GM12865 (cell line): ENCODE measurements around the gene CIDEA.

Experiments
- DNase-seq: peaks from one replicate; pipeline ENCODE4 v3.0.0; 2010; ENCODE audit warnings: low read depth
- H3K4me3 ChIP-seq: 2 replicates; pipeline ENCODE4 v1.5.1; 2011; ENCODE audit warnings: mild to moderate bottlenecking, low read depth, low read length, control low read depth
- TF ChIP-seq, protein P1 (sequence below): IDR thresholded peaks from 2 replicates; pipeline ENCODE4 v1.5.1; 2011; ENCODE audit warnings: low read length, control low read depth, low read depth, inconsistent platforms; ENCODE audit not compliant: insufficient read depth; ENCODE audit errors: missing control alignments

The CIDEA gene

DNA sequence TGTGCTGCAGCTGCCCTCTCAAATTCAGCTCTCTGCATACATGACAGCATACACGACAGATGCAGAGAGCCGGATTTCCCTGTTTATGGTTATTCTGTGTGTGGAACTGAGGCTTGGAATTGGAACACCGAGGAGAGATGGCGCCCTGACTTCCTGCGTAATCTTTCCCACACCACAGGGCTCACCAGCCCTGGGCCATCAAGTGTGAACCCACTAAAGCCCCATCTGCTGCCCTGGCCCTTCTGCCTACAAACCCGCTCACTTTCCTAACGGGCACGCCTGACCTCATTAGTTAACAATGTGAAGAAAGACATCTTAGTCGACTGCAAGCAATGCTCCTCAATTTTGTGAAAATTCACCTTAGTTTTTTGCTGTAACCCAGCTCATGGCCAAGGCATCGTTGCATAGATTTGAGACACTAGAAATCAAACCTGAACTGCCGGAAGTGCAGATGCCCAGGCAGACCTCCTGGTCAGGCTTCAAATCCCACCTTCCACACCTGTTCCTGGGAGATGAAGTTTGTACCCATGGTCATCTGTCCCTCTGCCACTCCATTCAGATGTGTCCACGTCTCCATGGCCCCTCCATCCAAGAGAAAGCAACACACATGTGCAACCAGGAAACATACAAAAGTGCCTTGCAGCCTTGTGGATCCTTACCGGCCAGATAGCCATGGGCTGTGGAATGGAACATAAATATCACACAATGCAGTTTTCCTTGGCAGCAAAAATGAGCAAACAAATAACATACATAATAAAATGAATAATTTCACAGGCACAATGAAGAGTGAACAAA, 5.0 kb upstream of the CIDEA start:
- DNase-seq, result no peak
- TF ChIP-seq, protein P1, sequence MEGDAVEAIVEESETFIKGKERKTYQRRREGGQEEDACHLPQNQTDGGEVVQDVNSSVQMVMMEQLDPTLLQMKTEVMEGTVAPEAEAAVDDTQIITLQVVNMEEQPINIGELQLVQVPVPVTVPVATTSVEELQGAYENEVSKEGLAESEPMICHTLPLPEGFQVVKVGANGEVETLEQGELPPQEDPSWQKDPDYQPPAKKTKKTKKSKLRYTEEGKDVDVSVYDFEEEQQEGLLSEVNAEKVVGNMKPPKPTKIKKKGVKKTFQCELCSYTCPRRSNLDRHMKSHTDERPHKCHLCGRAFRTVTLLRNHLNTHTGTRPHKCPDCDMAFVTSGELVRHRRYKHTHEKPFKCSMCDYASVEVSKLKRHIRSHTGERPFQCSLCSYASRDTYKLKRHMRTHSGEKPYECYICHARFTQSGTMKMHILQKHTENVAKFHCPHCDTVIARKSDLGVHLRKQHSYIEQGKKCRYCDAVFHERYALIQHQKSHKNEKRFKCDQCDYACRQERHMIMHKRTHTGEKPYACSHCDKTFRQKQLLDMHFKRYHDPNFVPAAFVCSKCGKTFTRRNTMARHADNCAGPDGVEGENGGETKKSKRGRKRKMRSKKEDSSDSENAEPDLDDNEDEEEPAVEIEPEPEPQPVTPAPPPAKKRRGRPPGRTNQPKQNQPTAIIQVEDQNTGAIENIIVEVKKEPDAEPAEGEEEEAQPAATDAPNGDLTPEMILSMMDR, result no peak
- H3K4me3 ChIP-seq, result no peak overlapping the region

DNA sequence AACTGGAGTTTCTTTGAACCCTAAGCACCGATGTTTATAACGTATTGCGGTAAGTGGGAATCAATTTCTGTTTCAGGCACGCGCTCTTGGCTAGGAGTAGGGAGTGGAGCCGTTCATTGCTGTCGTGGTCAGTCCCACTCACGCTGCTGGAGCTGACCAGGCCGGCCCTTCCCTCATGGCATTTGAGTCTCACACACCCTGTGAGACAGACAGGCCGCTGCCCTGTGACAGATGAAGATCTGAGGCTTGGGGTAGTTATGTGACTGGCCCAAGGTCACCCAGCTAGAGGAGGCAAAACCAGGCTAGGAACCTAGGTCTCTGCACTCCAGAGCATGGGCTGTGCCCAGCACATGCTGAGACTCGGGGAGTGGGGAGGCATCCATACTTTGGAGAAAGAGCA, 2.9 kb upstream of the CIDEA start:
- no peak overlapping the region for H3K4me3 ChIP-seq
- no peak for DNase-seq
- TF ChIP-seq, protein P1, result no peak

DNA sequence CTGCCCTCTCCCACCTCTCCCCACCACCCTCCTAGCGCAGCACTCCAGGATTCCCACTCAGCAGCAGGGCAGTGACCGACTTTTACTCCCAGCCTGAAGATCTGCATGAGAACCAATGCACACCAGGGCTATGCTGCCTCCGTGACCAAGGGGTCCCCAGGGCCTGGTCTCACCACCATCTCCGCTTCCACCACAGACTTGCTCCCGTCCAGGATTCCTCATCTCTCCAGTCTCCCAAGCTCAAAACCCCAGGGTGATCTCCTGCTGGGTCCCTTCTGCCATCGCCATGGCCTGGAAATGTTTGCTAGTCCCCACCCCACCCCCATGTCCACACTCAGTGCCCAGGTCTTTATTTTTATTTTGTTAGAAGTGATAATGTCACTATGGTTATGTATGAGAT, 2.1 kb upstream of the CIDEA start:
- TF ChIP-seq, protein P1, result no peak
- DNase-seq, result no peak
- no peak overlapping the region for H3K4me3 ChIP-seq

DNA sequence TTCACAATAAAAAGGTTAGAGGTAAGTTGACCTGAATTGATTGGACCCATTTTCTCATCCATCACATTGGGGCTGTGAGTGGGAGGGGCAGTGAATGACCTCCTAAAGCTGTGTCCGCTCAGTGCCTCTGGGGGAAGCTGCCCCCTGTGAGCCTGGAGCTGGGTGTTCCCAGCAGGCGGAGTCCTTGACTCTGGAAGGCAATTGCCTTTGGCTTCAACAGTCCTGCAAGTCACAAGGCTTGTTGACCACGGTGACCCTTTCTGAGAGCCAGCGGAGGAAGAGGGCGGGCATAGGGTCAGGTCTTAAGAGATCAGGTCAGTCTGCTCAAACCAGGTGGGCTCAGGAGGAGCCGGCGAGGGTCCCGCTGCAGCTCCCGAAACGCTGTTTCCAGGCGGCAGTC, 1.1 kb upstream of the CIDEA start:
- DNase-seq, result no peak
- H3K4me3 ChIP-seq, result no peak overlapping the region
- TF ChIP-seq, protein P1, result no peak

DNA sequence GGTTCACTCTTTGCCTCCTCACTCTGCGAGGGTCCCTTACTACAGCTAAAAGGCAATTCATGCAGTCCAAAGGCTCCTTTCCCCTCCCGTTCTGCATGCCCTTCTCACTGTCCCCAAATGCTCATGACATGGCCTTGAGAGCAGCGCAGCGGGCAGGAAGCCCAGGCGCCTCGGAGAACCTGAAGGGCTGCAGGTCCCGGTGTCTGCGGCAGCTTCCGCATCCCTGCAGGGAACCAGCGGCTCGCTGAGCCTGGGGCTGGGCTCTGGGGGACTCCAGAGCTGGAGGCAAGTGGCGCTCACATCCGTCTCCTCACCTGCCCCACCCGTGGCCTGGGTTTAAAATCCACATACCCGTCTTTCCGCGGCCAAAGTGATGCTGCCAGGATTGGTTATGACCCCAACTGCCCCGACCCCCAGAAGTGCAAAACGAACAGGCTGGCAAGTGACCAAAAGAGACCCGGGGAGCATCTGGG, 462 bp upstream of the CIDEA start:
- TF ChIP-seq, protein P1, result no peak
- no peak for DNase-seq
- no peak overlapping the region for H3K4me3 ChIP-seq

DNA sequence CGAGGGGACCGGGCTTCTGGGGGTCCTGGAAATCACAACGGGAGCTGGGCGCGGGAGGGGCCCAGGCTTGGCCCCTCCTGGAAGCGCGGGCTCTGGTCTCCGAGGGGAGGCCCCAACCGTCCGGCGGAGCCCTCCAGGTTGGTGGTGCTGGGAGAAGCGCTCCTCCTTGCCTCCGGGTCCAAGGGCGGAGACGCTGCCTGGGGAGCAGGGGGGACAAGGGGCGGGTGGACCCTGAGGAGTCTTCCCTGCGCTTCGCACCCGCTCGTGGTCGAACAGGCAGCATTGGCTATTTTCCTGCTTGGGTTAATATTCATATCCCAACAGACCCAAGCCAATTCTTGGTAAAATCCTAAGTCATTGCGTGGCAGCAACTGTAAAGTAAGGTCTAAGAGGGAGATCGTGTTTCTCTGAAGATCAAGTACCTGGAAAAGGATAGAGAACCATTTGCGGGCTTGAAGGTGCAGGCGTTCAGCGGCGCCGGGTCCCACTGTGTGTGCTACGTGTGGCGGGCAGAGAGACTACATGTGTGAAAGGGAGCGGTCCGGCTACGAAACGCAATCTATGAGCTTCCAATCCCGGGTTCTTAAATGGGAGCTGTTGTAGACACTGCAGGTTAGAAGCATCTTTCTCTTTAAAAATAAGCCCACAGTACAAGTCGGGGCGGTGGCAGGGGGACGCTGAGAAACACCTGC, 805 bp downstream of the CIDEA start:
- DNase-seq, result no peak
- H3K4me3 ChIP-seq, result no peak overlapping the region
- TF ChIP-seq, protein P1, result no peak

DNA sequence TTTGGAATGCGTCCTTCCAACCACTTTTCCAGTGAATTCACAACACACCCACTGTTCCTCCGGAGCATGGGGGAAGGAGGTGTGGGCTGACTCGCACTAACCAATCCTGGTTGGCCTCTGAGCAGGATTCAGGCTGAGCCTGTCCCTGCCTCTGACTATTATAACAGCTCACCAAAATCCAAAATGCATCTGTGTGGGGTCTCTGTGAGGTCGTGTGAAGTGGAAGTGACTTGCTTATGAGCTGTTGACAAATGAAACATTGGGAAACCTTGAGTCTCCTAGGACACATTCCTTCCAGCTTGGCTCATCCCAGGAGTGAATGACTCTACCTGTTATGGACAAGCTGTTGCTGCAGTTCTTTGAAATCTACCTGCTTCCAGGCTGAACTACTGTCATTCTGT, 1.5 kb downstream of the CIDEA start:
- H3K4me3 ChIP-seq, result no peak overlapping the region
- DNase-seq, result no peak
- TF ChIP-seq, protein P1, result no peak
